Posterior vena cava (tissue), 2 donors: Measurements from ENCODE around the gene RIC1. TPM values are rescaled to one million over a fixed set of nuclear protein-coding genes. Genes with fewer than 3 reads are reported as not detected.
"Not testable (repeated sequence)": the region's sequence is repeated elsewhere in the genome, so short reads cannot be mapped to it uniquely, and the experiment has no call there.

Experiments
- DNase-seq: peaks from one replicate; pipeline ENCODE4 v3.0.0-alpha.2; 2020; ENCODE audit warnings: low spot score
- intact Hi-C, 2 donors: fragments of 100-400 bp; cut with DNase I; formaldehyde crosslinking; loops; one replicate each; pipeline versions ENCODE4 v1.14.1 to v1.14.2; 2022 to 2023
- total RNA-seq, 2 donors: library from RNA; stranded (reverse); fragmentation: NEBNext Ultra II Directional; extraction: Animal tissue kit (Norgen Biotek cat#: 25700); gene quantifications; one replicate each; pipeline ENCODE4 v1.2.1, GENCODE V29; 2021
- donor health status: DM: yes; HTN: yes; CAD: no.
- donor health status: DM: yes; HTN: yes; CAD: no.

RIC1 gene
- total RNA-seq, 2 donors from 2014 or later = 20.2 to 25.2 TPM

DNA sequence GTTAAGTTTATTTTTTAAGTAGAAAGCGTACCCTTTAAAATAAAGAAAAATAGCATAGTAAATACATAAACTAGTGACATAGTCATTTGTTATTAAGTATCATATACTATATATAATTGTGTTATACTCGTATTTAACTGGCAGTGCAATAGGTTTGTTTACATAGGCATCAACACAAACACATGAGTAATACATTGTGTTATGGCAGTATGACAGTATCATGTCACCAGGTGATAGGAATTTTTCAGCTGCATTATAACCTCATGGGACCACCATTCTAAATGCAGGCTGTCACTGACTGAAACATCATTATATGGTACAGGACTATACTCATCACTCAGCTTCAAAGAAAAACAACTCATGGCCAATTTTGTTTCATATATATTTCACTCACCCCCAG lies 8.4 kb upstream of the RIC1 start:
- no peak for DNase-seq
- intact Hi-C loops = loop anchor here in 1 of 2 donors (10.0 kb wide), 1 partner anchor 384 kb away; a partner anchor contains a TSS

DNA sequence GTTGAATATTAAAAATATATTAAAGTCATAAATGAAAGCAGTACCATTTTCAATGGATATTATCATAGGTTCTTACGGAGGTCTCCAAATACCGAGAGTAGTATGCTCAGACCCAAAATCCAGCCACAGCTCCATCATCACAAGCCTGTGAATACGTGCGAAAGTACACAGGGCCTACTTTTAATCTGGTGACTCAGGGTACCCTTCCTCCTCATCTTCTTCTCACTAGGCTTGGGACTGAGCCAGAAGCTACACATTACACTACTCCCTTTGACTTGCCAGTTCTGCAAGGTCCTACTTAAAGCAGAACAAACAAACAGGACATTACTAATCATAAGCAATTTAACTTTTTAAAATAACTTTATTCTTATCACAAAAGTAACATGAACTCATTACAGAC lies 7.6 kb upstream of the RIC1 start:
- DNase-seq = no peak
- intact Hi-C loops = loop anchor here in 1 of 2 donors (10.0 kb wide), 1 partner anchor 383 kb away; a partner anchor contains a TSS

GRCh38 chr9:5622016-5622415 lies 6.9 kb upstream of the RIC1 start:
- intact Hi-C loops = loop anchor here in 1 of 2 donors (10.0 kb wide), 1 partner anchor 383 kb away; a partner anchor contains a TSS
- no peak for DNase-seq

GRCh38 chr9:5624655-5625054 lies 4.3 kb upstream of the RIC1 start:
- intact Hi-C loops = loop anchor here in 1 of 2 donors (10.0 kb wide), 1 partner anchor 380 kb away; a partner anchor contains a TSS
- no peak for DNase-seq

DNA sequence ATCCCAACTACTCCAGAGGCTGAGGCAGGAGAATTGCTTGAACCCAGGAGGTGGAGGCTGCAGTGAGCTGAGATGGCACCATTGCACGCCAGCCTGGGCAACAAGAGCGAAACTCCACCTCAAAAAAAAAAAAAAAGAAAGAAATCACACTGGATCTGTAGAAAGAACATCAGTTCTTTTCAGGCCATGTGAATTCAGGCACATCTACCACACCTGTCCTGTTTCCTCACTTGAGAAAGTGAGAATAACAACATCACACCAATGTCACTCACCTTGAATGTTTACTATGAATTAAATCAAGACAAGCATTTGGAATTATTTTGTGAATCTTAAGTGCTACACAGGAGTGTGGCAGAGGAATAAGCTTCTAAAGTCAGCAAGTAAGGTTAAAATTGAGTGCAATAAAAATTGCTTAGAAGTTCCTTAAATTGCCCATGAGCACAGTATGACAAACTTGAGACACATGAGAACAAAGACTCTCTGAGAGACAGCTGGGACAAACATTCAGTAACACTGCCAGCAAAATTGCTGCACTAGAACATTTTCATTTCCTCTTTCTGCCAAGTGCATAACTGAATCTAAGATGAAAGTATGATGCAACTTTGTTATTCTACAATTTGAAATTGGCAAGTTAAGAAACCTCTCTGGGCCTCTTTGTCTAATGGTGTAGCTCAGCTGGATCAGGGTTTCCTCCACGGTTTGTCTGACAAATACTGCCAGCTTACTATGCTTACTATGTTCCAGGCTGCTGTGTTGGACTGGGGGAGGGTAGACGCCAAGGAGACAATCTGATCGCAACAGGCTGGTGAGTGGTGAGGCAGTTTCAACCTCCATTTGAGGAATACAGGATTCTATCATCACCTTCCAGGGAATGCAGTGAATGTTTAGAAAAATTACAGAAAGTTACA lies 1.9 kb upstream of the RIC1 start:
- no peak for DNase-seq
- intact Hi-C loops = loop anchor here in 1 of 2 donors (10.0 kb wide), 1 partner anchor 378 kb away; a partner anchor contains a TSS

DNA sequence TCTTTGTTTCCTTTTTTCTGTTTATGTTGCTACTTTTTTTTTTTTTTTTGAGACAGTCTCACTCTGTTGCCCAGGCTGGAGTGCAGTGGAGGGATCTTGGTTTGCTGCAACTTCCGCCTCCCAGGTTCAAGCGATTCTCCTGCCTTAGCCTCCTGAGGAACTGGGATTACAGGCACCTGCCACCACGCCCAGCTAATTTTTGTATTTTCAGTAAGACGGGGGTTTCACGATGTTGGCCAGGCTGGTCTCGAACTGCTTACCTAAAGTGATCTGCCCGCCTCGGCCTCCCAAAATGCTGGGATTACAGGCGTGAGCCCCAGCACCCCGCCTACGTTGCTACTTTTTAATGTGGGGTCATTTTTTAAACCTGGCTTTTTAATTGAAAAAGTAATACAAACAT lies 1.2 kb upstream of the RIC1 start:
- intact Hi-C loops = loop anchor here in 1 of 2 donors (10.0 kb wide), 1 partner anchor 377 kb away; a partner anchor contains a TSS
- not testable (repeated sequence) for DNase-seq

- intact Hi-C loops = loop anchor here in 1 of 2 donors (10.0 kb wide), 1 partner anchor 377 kb away; a partner anchor contains a TSS
- no peak for DNase-seq
These were observed 751 bp upstream of the RIC1 start for GRCh38 chr9:5628183-5628529.

DNA sequence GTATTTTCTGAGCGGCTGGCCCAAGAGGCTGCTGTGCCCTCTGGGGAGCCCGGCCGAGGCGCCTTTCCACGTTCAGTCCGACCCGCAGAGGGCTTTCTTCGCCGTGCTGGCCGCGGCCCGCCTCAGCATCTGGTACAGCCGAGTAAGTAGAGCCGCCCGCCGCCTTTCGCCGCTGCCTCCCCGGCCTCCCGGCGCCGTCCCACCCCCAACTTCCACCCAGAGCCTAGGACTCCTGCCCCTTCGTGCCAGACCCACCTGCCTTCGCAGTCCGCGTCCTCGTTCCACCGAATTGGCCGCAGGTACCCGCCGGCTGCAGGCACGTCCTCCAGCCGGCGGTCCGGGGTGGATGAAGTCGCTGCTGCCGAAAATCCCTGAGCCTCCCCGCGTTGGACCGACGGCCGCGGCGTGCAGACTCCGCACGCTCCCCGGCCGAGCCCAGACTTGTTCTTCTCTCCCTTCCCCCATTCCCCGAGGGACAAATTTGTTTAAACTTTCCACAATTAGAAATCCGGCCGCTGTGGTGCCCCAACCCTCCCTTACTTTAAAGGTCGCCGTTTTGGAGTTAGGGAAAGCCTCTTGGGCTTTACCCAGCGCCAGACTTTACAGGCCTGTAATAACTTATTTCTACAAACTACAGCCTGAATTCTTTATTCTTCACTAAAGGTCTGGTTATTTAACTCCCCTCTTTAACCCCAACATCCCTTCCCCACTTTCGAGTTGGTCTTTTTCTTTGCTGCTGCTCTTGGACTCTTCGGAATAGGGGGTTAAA lies 589 bp downstream of the RIC1 start:
- intact Hi-C loops = loop anchor here in 1 of 2 donors (10.0 kb wide), 1 partner anchor 375 kb away; a partner anchor contains a TSS
- DNase-seq = peak; percentile 89

GRCh38 chr9:5630081-5630507 lies 1.2 kb downstream of the RIC1 start:
- no peak for DNase-seq
- intact Hi-C loops = no loop called here

DNA sequence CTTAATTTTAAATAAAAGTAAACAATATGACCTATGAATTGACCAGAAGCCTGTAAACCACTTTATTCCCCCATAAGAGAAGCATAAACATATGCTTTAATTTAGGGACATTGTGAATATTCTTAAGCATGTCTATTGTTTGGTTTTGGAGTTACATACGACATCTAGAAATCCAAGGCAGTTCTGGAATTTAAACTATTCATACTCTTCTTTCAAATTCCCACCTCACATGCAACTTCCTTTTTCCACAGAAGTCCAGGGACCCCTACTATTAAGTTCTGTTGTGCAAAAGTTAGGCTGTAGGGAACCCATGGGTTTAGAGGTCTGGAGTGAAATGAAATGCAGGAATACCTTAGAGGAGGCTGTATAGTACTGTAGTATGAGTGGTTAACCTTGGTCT lies 2.1 kb downstream of the RIC1 start:
- intact Hi-C loops = no loop called here
- no peak for DNase-seq

- intact Hi-C loops = no loop called here
- DNase-seq = no peak
These were observed 3.6 kb downstream of the RIC1 start for GRCh38 chr9:5632540-5632939.

GRCh38 chr9:5633243-5633642 lies 4.3 kb downstream of the RIC1 start:
- DNase-seq = no peak
- intact Hi-C loops = no loop called here

GRCh38 chr9:5635390-5635789 lies 6.5 kb downstream of the RIC1 start:
- no peak for DNase-seq
- intact Hi-C loops = no loop called here

- intact Hi-C loops = no loop called here
- DNase-seq = no peak
These were observed 10.9 kb downstream of the RIC1 start for GRCh38 chr9:5639816-5640215.

DNA sequence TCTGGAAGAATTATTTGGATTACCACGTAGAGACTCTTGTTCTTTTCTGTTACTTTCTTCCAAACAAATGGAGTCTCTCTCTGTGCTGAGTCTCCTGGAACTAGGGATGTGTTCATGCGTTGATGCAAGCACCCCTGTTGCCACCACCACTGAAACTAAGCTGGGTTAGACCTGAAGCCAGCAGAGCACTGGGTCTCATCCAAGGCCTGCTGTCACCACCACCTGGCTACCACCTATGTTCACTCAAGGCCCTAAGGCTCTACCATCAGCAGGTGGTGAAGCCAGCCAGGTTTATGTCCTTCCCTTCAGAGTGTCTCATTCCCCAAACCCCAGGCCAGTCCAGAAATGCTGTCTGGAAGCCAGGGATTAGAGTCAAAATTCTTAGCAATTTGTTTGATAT lies 13.3 kb downstream of the RIC1 start:
- intact Hi-C loops = no loop called here

DNA sequence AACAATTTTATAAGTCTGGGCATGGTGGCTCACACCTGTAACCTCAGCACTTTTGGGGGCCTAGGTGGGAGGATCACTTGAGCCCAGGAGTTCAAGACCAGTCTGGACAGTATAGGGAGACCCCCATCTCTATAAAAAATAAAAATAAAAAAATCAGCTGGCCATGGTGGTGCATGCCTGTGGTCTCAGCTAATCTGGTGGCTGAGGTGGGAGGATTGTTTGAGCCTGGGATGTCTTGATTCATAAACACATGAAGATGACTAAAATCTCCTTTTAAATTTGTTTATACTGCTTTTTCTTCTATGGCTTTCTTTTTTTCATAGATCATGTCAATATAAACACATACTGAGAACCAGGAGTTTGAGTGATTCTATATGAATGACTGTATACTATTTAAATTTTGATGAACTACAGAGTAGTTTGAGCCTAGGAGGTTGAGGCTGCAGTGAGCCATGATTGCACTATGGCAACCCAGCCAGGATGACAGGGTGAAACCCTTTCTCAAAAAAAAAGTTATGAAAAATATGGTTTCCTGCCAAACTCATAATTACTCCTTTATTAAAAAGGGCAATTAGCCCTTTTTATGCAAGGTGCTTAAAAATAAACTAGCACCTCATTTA lies 14.2 kb downstream of the RIC1 start:
- intact Hi-C loops = no loop called here

More for the DNA sequence above, 13.3 kb downstream of the RIC1 start:
- no peak for DNase-seq

GRCh38 chr9:5644501-5644900 lies 15.6 kb downstream of the RIC1 start:
- intact Hi-C loops = no loop called here
- DNase-seq = no peak

More for the DNA sequence above, 14.2 kb downstream of the RIC1 start:
- no peak for DNase-seq

- DNase-seq = no peak
- intact Hi-C loops = no loop called here
These were observed 17.2 kb downstream of the RIC1 start for GRCh38 chr9:5646116-5646515.

DNA sequence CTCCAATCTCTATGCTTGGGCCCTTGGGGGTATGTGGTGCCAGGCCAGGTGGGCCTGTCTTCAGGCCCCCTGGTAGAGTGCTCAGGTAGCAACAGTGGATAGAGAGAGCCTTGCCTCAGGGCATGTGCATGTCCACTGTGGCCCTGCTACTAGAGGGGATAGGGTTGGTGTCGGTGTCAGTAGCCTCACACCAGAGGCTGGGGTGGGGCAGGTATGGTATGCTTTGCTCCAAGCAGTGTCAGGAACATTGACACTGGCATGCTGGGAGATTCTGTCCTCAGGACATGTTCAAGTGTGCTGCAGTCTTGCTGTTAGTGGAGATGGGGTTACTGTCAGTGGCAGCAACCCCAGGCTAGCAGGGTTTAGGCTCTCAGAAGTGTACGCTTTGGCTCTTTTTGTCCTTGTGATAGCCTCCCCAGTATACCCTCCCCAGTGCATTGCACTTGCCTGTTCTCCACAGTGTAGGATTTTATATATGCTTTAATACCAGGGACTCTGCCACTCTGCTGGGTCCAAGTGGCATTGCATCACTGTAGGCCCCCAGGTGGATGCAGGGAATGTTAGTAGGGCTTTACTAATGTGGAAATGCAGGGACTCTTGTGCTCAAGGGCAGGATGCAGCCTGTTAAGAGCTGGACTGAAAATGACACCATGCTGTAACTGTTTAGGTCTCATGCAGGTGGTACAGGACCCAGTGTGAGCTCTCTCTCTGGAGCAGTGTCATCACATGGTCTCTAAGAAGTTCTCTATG lies 21.6 kb downstream of the RIC1 start:
- DNase-seq = no peak
- intact Hi-C loops = no loop called here
